ENCODE results near the gene GCNT4. TPM values are rescaled to one million over a fixed set of nuclear protein-coding genes. Genes with fewer than 3 reads are reported as not detected.
"Not testable (repeated sequence)": the region's sequence is repeated elsewhere in the genome, so short reads cannot be mapped to it uniquely, and the experiment has no call there.

GCNT4 gene, protein sequence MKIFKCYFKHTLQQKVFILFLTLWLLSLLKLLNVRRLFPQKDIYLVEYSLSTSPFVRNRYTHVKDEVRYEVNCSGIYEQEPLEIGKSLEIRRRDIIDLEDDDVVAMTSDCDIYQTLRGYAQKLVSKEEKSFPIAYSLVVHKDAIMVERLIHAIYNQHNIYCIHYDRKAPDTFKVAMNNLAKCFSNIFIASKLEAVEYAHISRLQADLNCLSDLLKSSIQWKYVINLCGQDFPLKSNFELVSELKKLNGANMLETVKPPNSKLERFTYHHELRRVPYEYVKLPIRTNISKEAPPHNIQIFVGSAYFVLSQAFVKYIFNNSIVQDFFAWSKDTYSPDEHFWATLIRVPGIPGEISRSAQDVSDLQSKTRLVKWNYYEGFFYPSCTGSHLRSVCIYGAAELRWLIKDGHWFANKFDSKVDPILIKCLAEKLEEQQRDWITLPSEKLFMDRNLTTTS
- 1.4 TPM for total RNA-seq

- ATAC-seq: peak; percentile 35
Observed at GRCh38 chr5:75052192-75053053, at the start of gene GCNT4. Gene GCNT4, minus strand, starts transcription at chr5:75052558. Its CDS starts 22,521 bp downstream, at chr5:75030037.

DNA sequence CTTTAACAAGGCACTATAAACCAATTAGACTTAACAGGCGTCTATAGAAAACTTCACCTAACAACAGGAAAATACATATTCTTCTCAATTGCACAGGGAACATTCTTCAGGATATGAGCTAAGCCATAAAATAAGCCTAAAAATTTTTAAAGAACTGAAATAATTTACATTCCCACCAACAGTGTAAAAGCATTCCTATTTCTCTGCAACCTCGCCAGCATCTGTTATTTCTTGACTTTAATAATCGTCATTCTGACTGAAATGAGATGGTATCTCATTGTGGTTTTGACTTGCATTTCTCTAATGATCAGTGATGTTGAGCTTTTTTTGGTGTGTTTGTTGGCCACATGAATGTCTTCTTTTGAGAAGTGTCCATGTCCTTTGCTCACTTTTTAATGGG, 43.6 kb upstream of the GCNT4 start:
- ATAC-seq: not testable (repeated sequence)

- ATAC-seq: peak; percentile 55
Observed at GRCh38 chr5:75091597-75091996, 39.2 kb upstream of the GCNT4 start.

- ATAC-seq: no peak
Observed at GRCh38 chr5:75089662-75090061, 37.3 kb upstream of the GCNT4 start.

DNA sequence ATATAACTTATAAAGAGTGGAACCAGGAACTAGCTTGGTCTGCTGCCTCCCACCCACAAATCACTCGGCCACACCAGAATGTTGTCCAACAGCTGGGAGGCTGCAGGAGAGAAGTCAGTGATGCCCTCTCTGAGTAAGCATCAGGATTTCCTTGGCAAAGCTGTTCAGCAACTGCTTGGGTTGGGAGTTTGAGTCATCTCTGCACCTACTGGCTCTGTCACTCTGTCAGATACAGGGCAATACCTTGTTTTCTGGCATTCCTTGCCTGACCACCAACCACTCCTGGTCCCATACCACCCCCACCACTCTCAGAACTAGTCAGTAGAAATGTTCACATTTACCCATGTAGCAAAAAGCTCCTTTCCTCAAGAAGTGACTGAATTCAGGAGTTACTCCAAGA, 36.8 kb upstream of the GCNT4 start:
- ATAC-seq: peak; percentile 86

GRCh38 chr5:75088648-75089047, 36.3 kb upstream of the GCNT4 start:
- no peak for ATAC-seq

DNA sequence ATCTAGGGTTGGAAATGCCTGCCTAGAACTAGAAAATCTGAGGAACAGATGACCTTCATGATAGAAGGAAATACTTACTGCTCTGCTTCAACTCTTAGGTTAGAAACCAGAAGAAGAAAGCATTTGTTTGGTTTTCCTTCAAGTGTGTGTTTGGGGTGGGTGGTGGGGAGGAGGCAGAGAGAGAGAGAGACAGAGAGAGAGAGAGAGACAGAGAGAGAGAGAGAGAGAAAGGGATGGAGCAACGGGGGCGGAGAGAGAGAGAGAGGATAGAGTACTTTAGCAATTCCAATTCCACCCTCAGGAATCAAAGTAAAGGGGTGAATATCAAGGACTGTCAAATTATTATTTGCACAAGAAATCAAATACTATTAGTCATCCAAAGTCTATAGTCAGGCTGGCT, 29.2 kb upstream of the GCNT4 start:
- ATAC-seq: no peak

- not testable (repeated sequence) for ATAC-seq
Observed at GRCh38 chr5:75079346-75079745, 27.0 kb upstream of the GCNT4 start.

GRCh38 chr5:75078027-75078426, 25.7 kb upstream of the GCNT4 start:
- ATAC-seq: no peak

DNA sequence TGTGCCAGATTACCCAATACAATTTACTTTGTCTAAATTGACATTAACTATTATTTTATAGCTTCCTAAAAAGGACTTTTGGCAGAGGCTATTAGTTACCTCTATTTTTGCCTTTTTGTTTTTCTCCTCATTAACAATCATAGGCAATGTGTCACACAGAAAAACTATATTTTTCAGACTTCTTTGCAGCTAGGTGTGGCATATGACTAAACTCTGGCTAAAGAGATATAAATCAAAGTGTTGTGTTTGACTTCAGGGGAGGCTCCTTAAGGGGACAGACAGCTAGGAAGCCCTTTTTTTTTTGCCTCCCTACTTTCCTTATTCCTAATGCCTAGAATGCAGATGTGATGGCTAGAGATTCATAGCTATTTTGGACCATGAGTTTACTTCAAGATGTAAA, 19.7 kb upstream of the GCNT4 start:
- ATAC-seq: no peak

- no peak for ATAC-seq
Observed at GRCh38 chr5:75071100-75071499, 18.7 kb upstream of the GCNT4 start.

DNA sequence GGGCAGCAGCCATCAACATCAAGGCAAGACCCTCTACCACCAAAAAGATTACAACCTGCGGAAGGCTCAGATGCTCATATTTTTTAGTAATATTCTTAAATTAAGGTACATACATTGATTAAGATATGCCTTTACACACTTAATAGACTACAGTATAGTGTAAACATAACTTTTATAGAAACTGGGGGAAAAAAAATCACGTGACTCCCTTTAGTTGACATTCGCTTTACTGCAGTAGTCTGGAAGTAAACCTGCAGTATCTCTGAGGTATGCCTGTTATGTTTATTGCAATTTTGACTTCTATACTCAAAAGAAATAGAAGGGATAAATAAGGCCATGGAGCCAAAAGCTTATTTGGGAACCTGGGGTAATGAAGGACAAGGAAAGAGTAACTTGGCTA, 15.1 kb upstream of the GCNT4 start:
- no peak for ATAC-seq

DNA sequence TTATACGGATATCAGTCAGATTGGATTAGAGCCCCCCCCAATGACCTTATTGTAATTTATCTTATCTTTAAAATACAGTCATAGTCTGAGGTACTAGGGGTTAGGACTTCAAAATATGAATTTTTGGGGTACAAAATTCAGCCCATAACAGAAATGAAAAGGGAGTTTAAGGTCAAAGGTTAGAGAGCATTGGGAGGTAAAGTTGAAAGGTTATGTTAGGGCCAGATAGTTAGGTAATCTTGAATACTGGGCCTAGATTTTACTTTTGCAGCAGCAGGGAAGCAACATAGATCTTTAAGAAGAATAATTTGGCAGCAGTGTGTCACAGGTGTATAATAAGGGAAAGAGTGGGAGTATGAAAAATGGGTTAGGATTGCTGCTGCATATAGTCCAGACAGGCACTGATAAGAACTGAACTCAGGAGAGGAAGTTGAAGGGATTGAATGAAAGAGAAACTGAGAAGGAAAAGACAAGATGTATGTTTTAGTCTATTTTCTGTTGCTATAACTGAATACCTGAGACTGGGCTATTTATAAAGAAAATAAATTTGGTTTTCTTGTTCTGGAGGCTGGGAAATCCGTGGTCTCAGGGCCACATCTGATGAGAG, 10.7 kb upstream of the GCNT4 start:
- ATAC-seq: no peak

GRCh38 chr5:75059912-75060545, 7.7 kb upstream of the GCNT4 start:
- no peak for ATAC-seq

DNA sequence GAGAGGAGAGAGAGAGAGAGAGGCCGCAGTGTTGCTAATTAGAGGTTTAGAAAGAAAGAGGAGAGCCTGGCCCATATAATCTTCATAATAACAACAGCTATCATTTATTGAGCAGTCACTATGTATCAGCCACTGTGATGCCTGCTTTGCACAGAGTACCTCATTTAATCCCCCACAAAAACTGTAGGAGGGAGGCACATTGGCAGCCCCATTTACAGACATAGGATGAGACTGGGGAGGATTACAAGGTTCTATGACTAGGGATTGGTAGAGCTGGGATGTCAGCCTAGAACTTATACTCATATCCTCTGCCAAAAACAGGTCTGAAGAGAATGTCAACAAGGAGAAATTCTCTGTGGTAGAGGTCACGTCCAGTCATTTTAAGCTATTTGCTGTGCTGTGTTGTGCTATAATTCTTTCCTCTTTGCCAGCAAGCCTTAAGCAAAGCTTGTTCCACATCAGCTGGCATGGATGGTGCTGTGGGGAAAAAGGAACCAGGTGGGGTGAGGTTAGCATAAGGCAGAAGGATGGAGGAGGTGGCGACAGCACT, 6.7 kb upstream of the GCNT4 start:
- no peak for ATAC-seq

DNA sequence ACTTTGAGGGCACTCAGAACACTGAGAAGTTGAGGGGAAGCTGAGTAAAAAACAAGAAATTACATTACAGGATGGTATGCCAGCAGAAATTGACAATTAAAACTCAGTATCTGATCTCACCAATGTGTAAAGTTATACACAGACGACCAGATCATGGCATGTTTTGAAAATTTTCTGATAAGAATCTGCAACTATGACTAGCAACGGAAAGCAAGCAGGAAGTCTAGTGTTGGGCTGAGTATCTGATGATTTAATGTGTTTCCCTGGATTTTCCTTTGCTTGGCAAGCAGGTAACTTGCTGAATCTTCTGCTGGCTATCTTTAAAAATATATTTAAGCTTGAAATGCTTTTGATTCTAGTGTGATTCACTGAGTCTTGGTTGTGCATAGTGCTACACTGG, 5.2 kb upstream of the GCNT4 start:
- no peak for ATAC-seq

GRCh38 chr5:75055727-75056144, 3.4 kb upstream of the GCNT4 start:
- no peak for ATAC-seq

- no peak for ATAC-seq
Observed at GRCh38 chr5:75054134-75054930, 2.0 kb upstream of the GCNT4 start.

DNA sequence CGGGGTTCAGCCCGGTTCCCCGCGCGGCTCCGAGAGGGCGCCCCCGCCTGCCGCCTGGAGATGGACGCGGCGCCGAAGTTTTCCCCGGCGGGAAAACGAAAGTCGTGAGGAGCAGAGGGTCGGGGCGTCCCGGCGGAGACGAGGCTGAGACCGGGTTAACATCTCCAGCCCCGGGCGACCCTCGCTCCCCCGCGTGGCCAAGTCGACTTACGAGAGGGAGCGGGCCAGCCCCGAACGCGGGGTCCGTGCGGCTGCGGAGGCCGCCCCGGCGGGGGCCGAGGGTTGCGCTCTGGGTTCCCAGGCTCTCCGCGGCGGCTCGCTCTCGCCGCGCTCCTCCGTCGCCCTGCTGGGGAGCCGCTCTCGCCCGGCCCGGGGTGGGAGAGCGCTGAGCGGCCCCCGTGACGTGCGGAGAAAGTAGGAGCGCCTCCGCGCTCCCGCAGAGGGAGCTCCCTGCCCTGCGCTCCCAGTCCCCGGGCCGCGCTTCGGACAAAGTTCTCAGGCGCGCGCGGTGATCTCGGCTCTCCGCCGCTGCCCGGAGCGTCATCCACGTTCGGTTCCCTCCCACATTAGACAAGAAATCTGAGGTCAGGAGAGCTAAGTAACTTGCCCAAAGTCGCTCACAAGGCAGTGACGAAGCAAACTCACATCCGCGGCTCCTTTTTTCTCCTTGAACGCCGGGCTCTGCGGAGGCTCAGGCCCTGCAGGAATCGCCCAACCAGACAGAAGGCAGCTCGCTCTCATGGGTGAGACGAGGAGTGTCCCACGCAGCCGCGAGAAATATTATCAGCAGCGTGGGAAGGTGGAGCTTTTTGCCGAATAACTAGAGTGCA, 1.2 kb upstream of the GCNT4 start:
- peak; percentile 52 for ATAC-seq

DNA sequence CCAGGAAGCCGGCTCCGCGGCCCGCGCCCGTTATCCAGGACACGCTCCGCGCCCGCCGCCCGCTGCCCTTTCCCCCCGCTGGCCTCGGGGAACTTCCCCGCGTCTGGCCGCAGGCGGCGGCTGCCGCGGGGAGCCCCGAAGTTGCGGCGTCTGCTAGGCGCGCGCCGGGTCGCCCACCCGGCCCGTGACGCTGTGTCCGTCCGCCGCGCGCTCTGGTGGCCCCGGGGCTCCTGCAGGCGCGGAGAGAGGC, 621 bp upstream of the GCNT4 start:
- no peak for ATAC-seq

GRCh38 chr5:75051217-75051751, 1.1 kb downstream of the GCNT4 start:
- ATAC-seq: no peak
